SK-N-SH (cell line): ENCODE results near the gene NEIL3.

Source experiments
- CHD2 ChIP-seq: fragments of 150-350 bp; IDR thresholded peaks from 2 replicates; pipeline ENCODE4 v1.6.1; 2018; ENCODE audit warnings: low read length; ENCODE audit not compliant: partially characterized antibody
- ELF1 ChIP-seq: IDR thresholded peaks from 2 replicates; pipeline ENCODE4 v1.4.0; 2012
- FOXJ3 ChIP-seq: sonication (generic); formaldehyde crosslinking; IDR thresholded peaks from 2 replicates; pipeline ENCODE4 v1.5.1; 2020; ENCODE audit warnings: mild to moderate bottlenecking, missing genetic modification reagents
- GABPA ChIP-seq: IDR thresholded peaks from 2 replicates; pipeline ENCODE4 v1.4.0; 2012; ENCODE audit warnings: low read depth, mild to moderate bottlenecking
- MXI1 ChIP-seq: IDR thresholded peaks from 2 replicates; pipeline ENCODE4 v1.6.1; 2012; ENCODE audit warnings: mild to moderate bottlenecking, low read depth, low read length, improper control_type of control experiment
- NRF1 ChIP-seq: IDR thresholded peaks from 2 replicates; pipeline ENCODE4 v1.6.1; 2012; ENCODE audit warnings: low read depth, mild to moderate bottlenecking, low read length
- POLR2AphosphoS5 ChIP-seq: IDR thresholded peaks from 2 replicates; pipeline ENCODE4 v1.6.1; 2012; ENCODE audit warnings: low read depth, low read length
- RAD21 ChIP-seq: IDR thresholded peaks from 2 replicates; pipeline ENCODE4 v1.6.1; 2012; ENCODE audit warnings: mild to moderate bottlenecking, low read length
- SIN3A ChIP-seq: IDR thresholded peaks from 2 replicates; pipeline ENCODE4 v1.6.1; 2012; ENCODE audit warnings: low read depth, mild to moderate bottlenecking, low read length, moderate library complexity, borderline replicate concordance
- USF2 ChIP-seq: fragments of 150-350 bp; IDR thresholded peaks from 2 replicates; pipeline ENCODE4 v1.6.1; 2017; ENCODE audit warnings: antibody characterized with exemption, low read length, low read depth, borderline replicate concordance
- YY1 ChIP-seq: IDR thresholded peaks from 2 replicates; pipeline ENCODE4 v1.4.0; 2012; ENCODE audit warnings: low read depth, mild to moderate bottlenecking
- TF ChIP-seq, protein P1 (sequence below): fragments of 200-600 bp; sonication (generic); IDR thresholded peaks from 2 replicates; pipeline ENCODE4 v1.6.1; 2017; ENCODE audit warnings: antibody characterized with exemption, mild to moderate bottlenecking, moderate library complexity

- TF ChIP-seq RAD21 (no peak), ELF1 (no peak), USF2 (no peak), POLR2AphosphoS5 (no peak), GABPA (no peak), CHD2 (no peak), FOXJ3 (CRISPR knock-in tag) (no peak), YY1 (no peak), NRF1 (no peak), SIN3A (no peak), MXI1 (no peak)
- TF ChIP-seq, protein P1, sequence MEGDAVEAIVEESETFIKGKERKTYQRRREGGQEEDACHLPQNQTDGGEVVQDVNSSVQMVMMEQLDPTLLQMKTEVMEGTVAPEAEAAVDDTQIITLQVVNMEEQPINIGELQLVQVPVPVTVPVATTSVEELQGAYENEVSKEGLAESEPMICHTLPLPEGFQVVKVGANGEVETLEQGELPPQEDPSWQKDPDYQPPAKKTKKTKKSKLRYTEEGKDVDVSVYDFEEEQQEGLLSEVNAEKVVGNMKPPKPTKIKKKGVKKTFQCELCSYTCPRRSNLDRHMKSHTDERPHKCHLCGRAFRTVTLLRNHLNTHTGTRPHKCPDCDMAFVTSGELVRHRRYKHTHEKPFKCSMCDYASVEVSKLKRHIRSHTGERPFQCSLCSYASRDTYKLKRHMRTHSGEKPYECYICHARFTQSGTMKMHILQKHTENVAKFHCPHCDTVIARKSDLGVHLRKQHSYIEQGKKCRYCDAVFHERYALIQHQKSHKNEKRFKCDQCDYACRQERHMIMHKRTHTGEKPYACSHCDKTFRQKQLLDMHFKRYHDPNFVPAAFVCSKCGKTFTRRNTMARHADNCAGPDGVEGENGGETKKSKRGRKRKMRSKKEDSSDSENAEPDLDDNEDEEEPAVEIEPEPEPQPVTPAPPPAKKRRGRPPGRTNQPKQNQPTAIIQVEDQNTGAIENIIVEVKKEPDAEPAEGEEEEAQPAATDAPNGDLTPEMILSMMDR = no peak
These were observed 12.6 kb downstream of the NEIL3 start for GRCh38 chr4:177322266-177322665.
